22Rv1 (cell line): Measurements from ENCODE around the gene UBAC1.

Experiments used
- CTCF ChIP-seq: fragments of 450-650 bp; IDR thresholded peaks from 2 replicates; pipeline ENCODE4 v1.5.1; 2017; ENCODE audit warnings: mild to moderate bottlenecking
- ZFX ChIP-seq: fragments of 450-650 bp; IDR thresholded peaks from 2 replicates; pipeline ENCODE4 v1.6.1; 2017; ENCODE audit warnings: antibody characterized with exemption, borderline replicate concordance

GRCh38 chr9:135956802-135957174, 4.4 kb downstream of the UBAC1 start:
- TF ChIP-seq CTCF = no peak
- TF ChIP-seq ZFX = no peak
